ENCODE results near the gene CYTH1.
"Not testable (repeated sequence)": the region's sequence is repeated elsewhere in the genome, so short reads cannot be mapped to it uniquely, and the experiment has no call there.

The CYTH1 gene

DNA sequence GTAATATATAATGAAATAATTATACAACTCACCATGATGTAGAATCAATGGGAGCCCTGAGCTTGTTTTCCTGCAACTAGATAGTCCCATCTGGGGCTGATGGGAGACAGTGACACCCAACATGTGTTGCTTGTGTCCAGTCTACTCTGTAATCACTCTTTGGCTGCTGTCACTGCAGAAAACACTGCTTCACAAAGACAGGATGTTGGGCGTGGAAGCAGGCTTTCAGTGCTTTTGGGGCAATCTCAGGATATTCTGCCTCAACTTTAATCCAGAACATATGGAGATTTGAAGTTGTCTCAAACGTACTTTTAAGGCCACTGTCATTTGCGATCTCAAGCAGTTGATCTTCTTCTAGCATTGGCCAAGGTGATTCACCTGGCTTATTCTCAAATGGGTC lies 94.9 kb downstream of the CYTH1 start:
- DNase-seq: no peak

DNA sequence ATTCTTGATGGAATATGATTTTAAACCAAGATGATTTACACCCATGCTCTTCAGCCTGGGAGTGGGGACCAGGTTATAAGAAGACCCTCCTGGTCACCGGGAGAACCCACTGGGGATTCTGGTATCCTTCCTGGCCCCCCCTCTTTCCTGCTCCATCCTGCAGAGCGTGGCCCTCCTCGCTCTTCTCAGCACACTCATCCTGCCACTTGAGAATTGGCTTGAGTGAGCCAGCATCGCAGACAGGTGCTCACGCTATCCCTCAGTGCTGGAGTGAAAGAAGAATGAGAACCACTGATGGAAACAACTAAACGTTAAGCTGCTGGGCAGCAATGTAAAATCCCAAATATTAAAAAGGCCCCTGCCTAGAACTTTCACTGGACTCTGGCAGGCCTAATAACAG lies 98.0 kb downstream of the CYTH1 start:
- no peak for DNase-seq

DNA sequence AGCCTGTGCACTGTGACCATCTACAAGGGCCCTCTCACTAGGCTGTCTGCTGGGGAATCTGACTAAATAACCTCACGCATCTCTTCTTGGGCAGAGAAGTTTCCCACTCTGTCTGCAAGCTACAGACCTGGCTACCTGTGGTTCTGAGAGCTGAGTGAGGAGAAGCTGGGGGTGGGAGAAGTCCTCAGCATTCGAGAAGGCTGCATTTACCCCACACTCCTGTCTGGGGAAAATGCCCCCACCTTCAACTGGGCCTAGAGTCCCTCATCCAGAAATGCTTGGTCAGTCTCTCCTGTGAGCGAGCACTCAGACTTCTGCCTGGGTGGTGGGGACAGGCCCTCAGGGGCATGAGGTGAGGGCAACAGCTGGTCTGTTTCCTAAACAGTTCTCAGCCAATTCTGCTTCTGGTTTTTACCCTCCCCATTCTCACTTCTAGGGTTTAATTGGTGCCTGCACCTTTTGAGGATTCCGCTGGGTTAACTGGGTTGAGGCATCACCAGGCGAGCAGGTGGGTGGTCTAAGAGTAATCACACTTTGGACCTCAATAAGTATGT lies 98.6 kb downstream of the CYTH1 start:
- DNase-seq: no peak

DNA sequence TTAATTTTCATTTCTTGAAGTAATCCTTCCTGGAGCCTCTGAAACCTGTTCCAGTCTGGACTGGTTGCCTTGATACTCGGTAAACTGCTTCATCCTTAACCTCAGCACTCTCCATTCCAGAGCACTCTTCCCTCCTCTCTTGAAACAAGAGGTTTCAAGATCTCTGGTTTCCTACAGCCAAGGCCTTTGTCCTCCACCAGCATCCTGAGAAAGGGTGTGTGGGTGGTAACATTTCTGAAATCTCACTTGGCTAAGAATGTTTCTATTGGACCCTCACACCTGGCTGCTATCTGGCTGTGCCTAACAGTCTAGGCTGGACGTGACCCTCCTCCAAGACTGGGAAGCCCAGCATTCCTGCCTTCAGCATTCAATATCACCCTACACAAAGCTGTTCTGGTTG lies 99.7 kb downstream of the CYTH1 start:
- DNase-seq: no peak

- no peak for DNase-seq
These were observed 101.6 kb downstream of the CYTH1 start for GRCh38 chr17:78680436-78680835.

DNA sequence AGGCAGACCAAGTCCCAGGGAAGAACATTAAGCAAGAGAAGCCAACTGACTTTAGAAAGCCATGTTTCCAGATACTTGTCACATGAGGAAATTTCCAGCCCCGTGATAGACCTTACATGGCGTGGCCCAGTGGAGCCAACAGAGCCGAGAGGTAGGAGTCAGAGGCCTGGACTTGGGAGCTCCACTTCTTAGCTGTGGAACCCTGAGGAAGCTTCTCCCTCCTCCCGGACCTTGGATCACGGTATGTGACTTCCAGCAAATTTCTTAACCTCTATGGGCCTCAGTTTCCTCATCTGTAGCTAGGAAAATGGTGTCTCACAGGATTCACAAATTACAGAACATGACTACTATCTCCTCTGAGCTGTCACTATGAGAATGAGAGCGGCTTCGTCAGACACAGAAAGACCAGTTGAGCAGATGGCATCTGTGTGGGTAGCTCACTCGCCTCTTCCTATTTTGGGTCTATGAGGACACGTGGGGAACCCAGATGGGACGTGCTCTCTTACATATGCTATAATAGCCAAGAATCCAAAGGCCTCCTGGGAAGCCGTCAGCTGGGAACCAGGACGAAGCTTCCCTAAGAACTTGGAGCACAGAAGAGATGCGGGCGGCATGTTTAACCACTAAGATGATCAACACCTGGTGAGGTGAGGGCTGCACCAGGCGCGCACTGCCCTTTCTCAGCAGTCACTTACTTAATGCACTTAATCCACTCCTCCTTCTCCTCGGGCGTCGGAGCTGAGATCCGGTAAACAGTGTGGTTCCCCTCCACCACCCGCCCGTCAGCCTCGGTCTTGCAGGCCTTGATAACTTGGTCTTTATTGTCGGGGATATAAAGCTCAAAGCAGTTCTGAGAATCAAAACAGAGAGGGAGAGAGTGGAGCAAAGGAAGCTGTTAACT lies 102.3 kb downstream of the CYTH1 start:
- no peak for DNase-seq

GRCh38 chr17:78678711-78679110 lies 103.4 kb downstream of the CYTH1 start:
- no peak for DNase-seq

DNA sequence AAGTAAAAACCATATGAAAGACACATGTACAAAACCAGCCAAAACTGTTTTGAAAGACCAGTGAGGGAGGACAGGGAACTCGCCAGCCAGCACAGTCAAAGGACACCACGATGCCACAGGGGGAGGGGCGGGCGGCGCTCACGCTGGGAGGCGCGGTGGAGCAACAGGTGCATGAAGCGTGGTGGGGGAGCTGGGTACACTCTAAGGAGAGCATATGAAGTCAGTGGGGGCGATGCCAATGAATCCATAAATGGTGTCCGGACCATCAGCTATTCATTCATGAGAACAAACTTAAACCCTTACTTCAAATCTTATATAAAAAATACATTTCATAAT lies 103.9 kb downstream of the CYTH1 start:
- DNase-seq: no peak

DNA sequence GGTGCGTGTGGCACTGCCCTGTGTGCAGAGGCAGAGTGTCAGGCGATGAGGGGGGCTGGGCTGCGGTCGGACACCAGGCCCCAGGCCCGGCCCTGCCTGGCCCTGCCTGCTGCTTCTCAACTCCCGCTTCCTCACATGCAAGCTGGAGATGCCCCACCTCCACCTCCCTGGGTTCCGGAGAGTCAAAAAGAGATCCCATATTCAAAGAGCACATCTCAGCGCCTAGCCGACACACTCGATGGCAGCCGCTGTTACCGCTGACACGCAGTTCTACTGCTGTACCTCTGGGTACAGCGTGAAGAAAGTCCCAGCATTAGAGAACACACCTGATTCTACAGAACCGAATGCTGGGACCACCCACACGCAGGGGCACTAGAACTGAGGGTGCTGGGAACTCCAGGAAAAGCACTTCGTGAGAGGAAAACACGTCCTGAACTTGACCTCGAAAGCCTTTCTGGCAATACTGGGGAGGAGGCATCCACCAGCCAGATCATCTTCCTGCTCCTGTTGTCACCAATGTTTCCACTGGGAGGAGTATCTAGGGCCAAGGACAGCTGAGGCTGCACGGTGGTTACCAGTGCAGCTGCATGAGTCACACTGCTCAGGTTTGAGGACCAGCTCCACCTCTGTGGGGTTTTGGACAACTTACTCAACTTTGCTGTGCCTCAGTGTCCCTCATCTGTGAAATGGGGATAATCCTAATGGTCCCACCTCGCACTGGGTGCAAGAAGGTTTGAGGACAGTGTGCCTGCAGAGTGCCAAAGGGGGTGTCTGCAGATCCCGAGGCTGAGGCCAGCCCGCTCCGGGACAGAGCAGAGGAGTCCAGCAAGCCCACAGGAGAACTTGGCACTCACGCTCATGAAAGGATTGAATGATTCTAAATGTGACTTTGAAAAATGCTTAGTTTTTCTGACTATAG lies 104.5 kb downstream of the CYTH1 start:
- DNase-seq: no peak

- no peak for DNase-seq
These were observed 105.4 kb downstream of the CYTH1 start for GRCh38 chr17:78676412-78677302.

GRCh38 chr17:78675836-78676235 lies 106.2 kb downstream of the CYTH1 start:
- no peak for DNase-seq

GRCh38 chr17:78675316-78675616 lies 106.8 kb downstream of the CYTH1 start:
- DNase-seq: no peak

DNA sequence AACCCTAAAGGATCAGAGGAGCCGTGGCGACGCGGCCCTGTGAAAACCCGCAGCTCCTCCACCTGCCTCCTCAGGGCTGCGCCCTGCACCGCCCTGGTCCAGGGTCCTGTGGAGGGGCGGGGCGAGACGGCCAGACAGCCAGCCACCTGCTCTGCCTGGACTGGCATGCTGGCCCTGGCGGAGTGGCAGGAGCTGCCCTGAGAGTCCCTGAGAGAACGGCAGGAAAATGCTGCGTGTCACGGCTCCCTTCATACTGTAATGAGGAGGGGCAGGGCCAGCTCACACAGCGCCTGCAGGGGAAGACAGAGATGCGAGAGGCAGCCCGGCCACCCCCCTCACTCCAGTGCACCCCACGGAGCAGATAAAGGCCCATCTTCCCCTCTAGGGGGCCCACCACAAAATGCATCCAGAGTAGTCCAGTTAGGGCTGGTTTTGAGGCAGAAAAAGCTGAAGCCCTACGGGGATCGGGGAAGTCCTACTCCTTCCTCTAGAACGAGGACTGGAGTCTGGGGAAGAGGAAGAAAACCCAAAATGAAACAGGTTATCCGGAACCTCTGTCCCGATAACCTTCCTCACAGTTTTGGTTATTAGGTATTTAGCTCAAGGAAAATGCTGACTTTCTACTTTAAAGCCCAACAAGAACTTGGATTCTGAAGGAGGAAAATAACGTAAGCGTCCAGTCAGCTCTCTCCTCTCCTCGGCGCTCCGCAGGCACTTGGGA lies 107.3 kb downstream of the CYTH1 start:
- no peak for DNase-seq

DNA sequence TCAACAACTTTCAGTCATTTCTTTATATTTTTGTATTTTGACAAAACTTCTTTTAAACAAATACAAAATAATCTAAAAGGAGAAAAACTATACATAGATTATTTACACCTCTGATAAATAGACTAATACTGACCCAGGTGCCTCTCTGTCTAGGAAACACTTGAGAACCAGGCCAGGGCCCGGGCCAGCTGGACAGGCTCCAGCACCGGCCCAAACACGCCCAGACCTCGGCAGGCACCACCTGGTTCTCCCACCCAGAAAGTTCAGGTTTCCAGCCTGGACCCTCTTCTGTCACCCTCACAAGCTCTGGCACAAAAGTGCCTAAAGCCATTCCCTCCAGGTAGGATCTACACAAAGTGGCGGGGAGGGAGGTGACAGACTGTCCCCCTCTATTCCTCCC lies 107.9 kb downstream of the CYTH1 start:
- no peak for DNase-seq

GRCh38 chr17:78673395-78673794 lies 108.7 kb downstream of the CYTH1 start:
- DNase-seq: no peak

DNA sequence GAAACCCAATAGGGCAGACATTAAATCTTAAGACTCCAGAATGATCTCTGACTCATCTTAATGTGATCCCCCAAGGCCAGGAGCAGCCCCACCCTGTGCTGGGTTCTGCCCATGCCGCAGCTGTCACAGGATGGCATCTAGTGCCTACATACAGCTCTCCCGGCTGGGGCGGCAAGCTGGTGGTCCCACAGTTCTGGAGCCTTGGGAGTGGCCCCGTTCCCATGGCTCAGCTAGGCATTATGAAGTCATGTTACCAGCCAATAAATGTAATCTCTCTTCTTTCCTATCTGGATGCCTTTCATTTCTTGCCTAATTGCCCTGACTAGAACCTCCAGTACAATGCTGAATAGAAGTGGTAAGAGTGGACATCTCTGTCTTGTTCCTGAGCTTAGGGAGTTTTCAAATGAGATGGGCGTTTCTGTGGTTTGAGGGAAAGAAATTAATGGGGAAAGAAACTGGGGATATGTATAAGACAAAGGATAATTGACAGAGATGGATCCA lies 109.2 kb downstream of the CYTH1 start:
- DNase-seq: no peak

- peak; percentile 54 for DNase-seq
These were observed 110.1 kb downstream of the CYTH1 start for GRCh38 chr17:78672005-78672404.

DNA sequence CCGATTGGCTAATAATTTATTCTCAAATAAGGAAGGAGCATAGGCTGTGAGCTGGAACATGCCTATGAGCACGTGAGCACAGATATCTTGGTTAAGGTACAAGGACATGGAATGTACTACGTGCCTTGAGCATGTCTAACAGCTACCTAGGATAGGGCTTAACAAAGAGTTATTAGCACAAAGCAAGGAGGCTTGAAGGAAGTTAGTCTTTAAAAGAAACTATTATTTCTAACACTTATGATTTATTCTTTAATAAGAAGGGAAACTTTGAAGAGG lies 110.4 kb downstream of the CYTH1 start:
- DNase-seq: not testable (repeated sequence)

GRCh38 chr17:78670850-78671725 lies 111.0 kb downstream of the CYTH1 start:
- DNase-seq: no peak

DNA sequence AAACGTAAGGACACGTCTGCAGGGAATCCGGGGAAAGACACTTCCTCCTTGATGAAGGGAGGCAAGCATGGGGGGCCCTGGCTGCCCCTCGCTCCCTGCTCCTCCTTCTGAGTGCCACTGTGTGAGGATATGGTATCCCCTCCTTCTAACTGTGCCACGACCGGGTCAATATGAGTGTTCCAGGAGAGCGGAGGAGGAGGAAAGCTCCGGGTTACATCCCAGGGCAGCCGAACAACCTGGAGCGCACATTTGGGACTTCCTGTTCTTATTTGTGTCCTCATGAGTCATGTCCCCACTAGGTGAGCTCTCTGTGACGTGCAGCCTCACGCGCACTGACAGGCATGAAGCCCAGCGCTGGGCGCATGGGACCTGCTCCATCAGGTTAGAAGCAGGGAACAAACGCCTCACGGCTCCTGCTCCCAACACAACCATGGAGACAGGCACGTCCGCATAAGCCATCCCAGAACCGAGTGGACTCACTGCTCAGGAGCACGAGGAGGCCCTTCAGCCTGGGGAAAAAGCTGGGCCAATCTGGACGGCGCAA lies 112.0 kb downstream of the CYTH1 start:
- DNase-seq: no peak

Data from fibroblast of skin of scalp (primary cell).